22Rv1 (cell line): Measurements from ENCODE around the gene SLC39A1.

Experiments
- H3K27ac ChIP-seq: fragments of 450-650 bp; 2 replicates; pipeline ENCODE4 v1.5.1; 2017
- CTCF ChIP-seq: fragments of 450-650 bp; IDR thresholded peaks from 2 replicates; pipeline ENCODE4 v1.5.1; 2017; ENCODE audit warnings: mild to moderate bottlenecking
- ZFX ChIP-seq: fragments of 450-650 bp; IDR thresholded peaks from 2 replicates; pipeline ENCODE4 v1.6.1; 2017; ENCODE audit warnings: antibody characterized with exemption, borderline replicate concordance

SLC39A1 gene

GRCh38 chr1:153991806-153992205 is 28.5 kb upstream of the SLC39A1 start:
- peak overlapping the region; percentile 85 for H3K27ac ChIP-seq
- TF ChIP-seq CTCF (no peak), ZFX (no peak)

GRCh38 chr1:153991151-153991630 is 27.9 kb upstream of the SLC39A1 start:
- H3K27ac ChIP-seq, result peak overlapping the region; percentile 85
- no peak for TF ChIP-seq ZFX
- TF ChIP-seq CTCF, result no peak

GRCh38 chr1:153990468-153991150 is 27.3 kb upstream of the SLC39A1 start, which contains the start of gene RPS27:
Gene RPS27 (plus strand): TSS chr1:153990762. CDS start chr1:153990797, 35 bp downstream.
- TF ChIP-seq CTCF (no peak), ZFX (no peak)
- peak within 1 kb of the TSS; percentile 85 for H3K27ac ChIP-seq

- H3K27ac ChIP-seq, result peak overlapping the region; percentile 92
Observed at GRCh38 chr1:153987621-153988020, 24.3 kb upstream of the SLC39A1 start.

GRCh38 chr1:153985941-153986761 is 22.8 kb upstream of the SLC39A1 start, which contains the start of gene RAB13:
Gene RAB13 (minus strand): TSS chr1:153986339. CDS start chr1:153986236, 103 bp downstream.
- TF ChIP-seq ZFX, result no peak
- no peak for TF ChIP-seq CTCF
- H3K27ac ChIP-seq, result peak within 1 kb of the TSS; percentile 92

More at GRCh38 chr1:153987621-153988020, 24.3 kb upstream of the SLC39A1 start:
- no peak for TF ChIP-seq CTCF
- no peak for TF ChIP-seq ZFX

- TF ChIP-seq CTCF (no peak), ZFX (no peak)
- peak overlapping the region; percentile 92 for H3K27ac ChIP-seq
Observed at GRCh38 chr1:153985341-153985912, 22.1 kb upstream of the SLC39A1 start.
